A549 (cell line): ENCODE measurements around the gene KAT2B.

ENCODE experiments used
- BHLHE40 ChIP-seq: IDR thresholded peaks from 2 replicates; pipeline ENCODE4 v1.6.1; 2012; ENCODE audit warnings: low read depth, low read length, inconsistent platforms
- CBX8 ChIP-seq: fragments of 200-600 bp; sonication (generic); IDR thresholded peaks from 2 replicates; pipeline ENCODE4 v1.6.1; 2016
- CEBPB ChIP-seq, 2 experiments: fragments of >200 bp in 1 of 2; sonication (Bioruptor Twin) in 1 of 2; formaldehyde crosslinking in 1 of 2; IDR thresholded peaks; 2 replicates each; pipeline ENCODE4 v1.6.1; 2012 to 2016
- CTCF ChIP-seq: fragments of >200 bp; sonication (Bioruptor Twin); formaldehyde crosslinking; IDR thresholded peaks from 3 replicates; pipeline ENCODE4 v1.5.1; 2016
- E2F6 ChIP-seq: IDR thresholded peaks from 2 replicates; pipeline ENCODE4 v1.6.1; 2012; ENCODE audit warnings: low read depth, borderline replicate concordance
- ELK1 ChIP-seq: fragments of 150-350 bp; IDR thresholded peaks from 2 replicates; pipeline ENCODE4 v1.6.1; 2014; ENCODE audit warnings: low read depth, mild to moderate bottlenecking, low read length
- MAFK ChIP-seq: fragments of 450-650 bp; IDR thresholded peaks from 2 replicates; pipeline ENCODE4 v1.6.1; 2014; ENCODE audit not compliant: partially characterized antibody
- NPAS2 ChIP-seq: fragments of 250-450 bp; sonication (Bioruptor Pico); IDR thresholded peaks from 2 replicates; pipeline ENCODE4 v1.8.0; 2022; ENCODE audit warnings: mild to moderate bottlenecking, moderate library complexity, borderline replicate concordance
- POLR2AphosphoS2 ChIP-seq: conservative IDR thresholded peaks from 2 replicates; pipeline ENCODE4 v1.6.1; 2012; ENCODE audit warnings: low read length, improper control_type of control experiment, inconsistent platforms
- RAD21 ChIP-seq, 2 experiments: fragments of >200 bp in 1 of 2; sonication (Bioruptor Twin) in 1 of 2; formaldehyde crosslinking in 1 of 2; IDR thresholded peaks in 1 of 2; conservative IDR thresholded peaks in 1 of 2; 2 replicates in 1 of 2; 3 replicates in 1 of 2; pipeline ENCODE4 v1.6.1; 2012 to 2018; ENCODE audit warnings: inconsistent platforms in 1 of 2
- SMC3 ChIP-seq: fragments of >200 bp; sonication (Bioruptor Twin); formaldehyde crosslinking; IDR thresholded peaks from 3 replicates; pipeline ENCODE4 v1.6.1; 2018; ENCODE audit warnings: inconsistent platforms
- ZSCAN20 ChIP-seq: fragments of 250-450 bp; sonication (Bioruptor Pico); IDR thresholded peaks from 2 replicates; pipeline ENCODE4 v1.8.0; 2022; ENCODE audit warnings: mild to moderate bottlenecking, moderate library complexity

GRCh38 chr3:20056725-20057611 lies 16.7 kb downstream of the KAT2B start:
- no peak for TF ChIP-seq NPAS2
- TF ChIP-seq CTCF = no peak
- TF ChIP-seq E2F6 = no peak
- TF ChIP-seq CEBPB (IDR thresholded peaks at IDR 0.05) = no peak
- no peak for TF ChIP-seq ZSCAN20 (CRISPR knock-in tag)
- TF ChIP-seq RAD21 (conservative IDR thresholded peaks at IDR 0.05 in 1 of 2, IDR thresholded peaks at IDR 0.05 in 1 of 2) = no peak
- TF ChIP-seq ELK1 = no peak
- no peak for TF ChIP-seq POLR2AphosphoS2
- TF ChIP-seq CBX8 = no peak
- no peak for TF ChIP-seq SMC3
- no peak for TF ChIP-seq BHLHE40
- peak; percentile 38 for TF ChIP-seq MAFK
